GM10847 (cell line): ENCODE data around the gene MRTFB.

Experiments
- POLR2A ChIP-seq: IDR thresholded peaks from 2 replicates; pipeline ENCODE4 v1.6.1; 2011; ENCODE audit not compliant: insufficient read length; ENCODE audit errors: extremely low read depth

Gene MRTFB

GRCh38 chr16:14203166-14203565 lies 132.0 kb downstream of the MRTFB start:
- no peak for TF ChIP-seq POLR2A

GRCh38 chr16:14205666-14206065 lies 134.5 kb downstream of the MRTFB start:
- no peak for TF ChIP-seq POLR2A

- TF ChIP-seq POLR2A = no peak
These were observed 140.9 kb downstream of the MRTFB start for GRCh38 chr16:14211856-14212543.

GRCh38 chr16:14215941-14216340 lies 144.8 kb downstream of the MRTFB start:
- no peak for TF ChIP-seq POLR2A

GRCh38 chr16:14219983-14220382 lies 148.9 kb downstream of the MRTFB start:
- no peak for TF ChIP-seq POLR2A

- no peak for TF ChIP-seq POLR2A
These were observed 152.5 kb downstream of the MRTFB start for GRCh38 chr16:14223632-14224031.

GRCh38 chr16:14225457-14225856 lies 154.3 kb downstream of the MRTFB start:
- no peak for TF ChIP-seq POLR2A

GRCh38 chr16:14232106-14232864 lies 161.2 kb downstream of the MRTFB start:
- no peak for TF ChIP-seq POLR2A

- no peak for TF ChIP-seq POLR2A
These were observed 165.3 kb downstream of the MRTFB start for GRCh38 chr16:14236401-14236800.

GRCh38 chr16:14238756-14239155 lies 167.6 kb downstream of the MRTFB start:
- TF ChIP-seq POLR2A = no peak

- no peak for TF ChIP-seq POLR2A
These were observed 168.7 kb downstream of the MRTFB start for GRCh38 chr16:14239791-14240190.

GRCh38 chr16:14240219-14240843 lies 169.2 kb downstream of the MRTFB start:
- no peak for TF ChIP-seq POLR2A

GRCh38 chr16:14240964-14241363 lies 169.8 kb downstream of the MRTFB start:
- no peak for TF ChIP-seq POLR2A

- TF ChIP-seq POLR2A = no peak
These were observed 170.5 kb downstream of the MRTFB start for GRCh38 chr16:14241631-14242030.

- TF ChIP-seq POLR2A = no peak
These were observed 171.7 kb downstream of the MRTFB start for GRCh38 chr16:14242769-14243168.
